Measurements from ENCODE around the gene MAPK8IP3. TPM values are rescaled to one million over a fixed set of nuclear protein-coding genes. Genes with fewer than 3 reads are reported as not detected.

Gene MAPK8IP3
- total RNA-seq, 1 donor from 2014 or later = 44.9 TPM

GRCh38 chr16:1661826-1662225 lies 44.2 kb upstream of the MAPK8IP3 start:
- H3K4me1 ChIP-seq = no peaks in the 10 kb centered on the region
- no peaks in the 10 kb centered on the region for H3K27me3 ChIP-seq
- intact Hi-C loops (cut with DNase I) = no loop called here
- TF ChIP-seq POLR2A (IDR thresholded peaks at IDR 0.05) = no peak
- no peak for TF ChIP-seq POLR2AphosphoS5 (IDR thresholded peaks at IDR 0.05; ENCODE audit: insufficient read depth in 1 of 2, low read depth in 1 of 2)
- TF ChIP-seq, protein P1, sequence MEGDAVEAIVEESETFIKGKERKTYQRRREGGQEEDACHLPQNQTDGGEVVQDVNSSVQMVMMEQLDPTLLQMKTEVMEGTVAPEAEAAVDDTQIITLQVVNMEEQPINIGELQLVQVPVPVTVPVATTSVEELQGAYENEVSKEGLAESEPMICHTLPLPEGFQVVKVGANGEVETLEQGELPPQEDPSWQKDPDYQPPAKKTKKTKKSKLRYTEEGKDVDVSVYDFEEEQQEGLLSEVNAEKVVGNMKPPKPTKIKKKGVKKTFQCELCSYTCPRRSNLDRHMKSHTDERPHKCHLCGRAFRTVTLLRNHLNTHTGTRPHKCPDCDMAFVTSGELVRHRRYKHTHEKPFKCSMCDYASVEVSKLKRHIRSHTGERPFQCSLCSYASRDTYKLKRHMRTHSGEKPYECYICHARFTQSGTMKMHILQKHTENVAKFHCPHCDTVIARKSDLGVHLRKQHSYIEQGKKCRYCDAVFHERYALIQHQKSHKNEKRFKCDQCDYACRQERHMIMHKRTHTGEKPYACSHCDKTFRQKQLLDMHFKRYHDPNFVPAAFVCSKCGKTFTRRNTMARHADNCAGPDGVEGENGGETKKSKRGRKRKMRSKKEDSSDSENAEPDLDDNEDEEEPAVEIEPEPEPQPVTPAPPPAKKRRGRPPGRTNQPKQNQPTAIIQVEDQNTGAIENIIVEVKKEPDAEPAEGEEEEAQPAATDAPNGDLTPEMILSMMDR (IDR thresholded peaks at IDR 0.05) = no peak
- no peak overlapping the region for H3K4me3 ChIP-seq
- H3K27ac ChIP-seq = no peak overlapping the region
- DNase-seq (ENCODE audit: extremely low spot score in 2 of 2) = no peak
- H3K9me3 ChIP-seq = no peaks in the 10 kb centered on the region
- peaks cover 0 to 78% of the 10 kb centered on the region in 2 donors for H3K36me3 ChIP-seq

- TF ChIP-seq, protein P1 (IDR thresholded peaks at IDR 0.05) = no peak
- TF ChIP-seq POLR2AphosphoS5 (IDR thresholded peaks at IDR 0.05; ENCODE audit: insufficient read depth in 1 of 2, low read depth in 1 of 2) (no peak), POLR2A (IDR thresholded peaks at IDR 0.05) (no peak)
- peaks cover 0 to 77% of the 10 kb centered on the region in 2 donors for H3K36me3 ChIP-seq
Observed at GRCh38 chr16:1662543-1662942, 43.5 kb upstream of the MAPK8IP3 start.

DNA sequence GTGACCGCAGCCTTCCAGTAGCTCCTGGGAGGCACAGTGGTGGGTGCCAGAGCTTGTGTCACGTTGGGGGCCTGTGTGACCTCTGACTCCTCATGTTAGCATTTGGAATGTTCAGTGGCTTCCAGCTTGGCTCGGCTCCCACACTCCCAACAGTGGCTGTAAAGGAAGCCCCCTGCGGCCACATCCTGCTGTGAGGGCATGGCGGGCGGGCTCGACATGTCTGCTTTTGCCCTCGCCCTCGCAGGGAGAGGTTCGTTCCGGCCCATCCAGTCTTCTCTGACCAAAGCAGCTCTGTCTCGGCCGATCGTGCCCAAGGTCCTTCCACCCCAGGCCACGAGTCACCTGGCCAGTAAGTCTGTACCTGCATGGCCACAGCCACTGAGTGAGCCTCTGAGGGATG lies 40.2 kb upstream of the MAPK8IP3 start:
- peaks cover 0 to 92% of the 10 kb centered on the region in 2 donors for H3K36me3 ChIP-seq
- no peaks in the 10 kb centered on the region for H3K4me1 ChIP-seq
- H3K9me3 ChIP-seq = no peaks in the 10 kb centered on the region
- H3K27me3 ChIP-seq = no peaks in the 10 kb centered on the region
- no peak for DNase-seq (ENCODE audit: extremely low spot score in 2 of 2)
- no peak overlapping the region for H3K4me3 ChIP-seq
- intact Hi-C loops (cut with DNase I) = no loop called here
- no peak overlapping the region for H3K27ac ChIP-seq
- TF ChIP-seq, protein P1 (IDR thresholded peaks at IDR 0.05) = no peak
- no peak for TF ChIP-seq POLR2A (IDR thresholded peaks at IDR 0.05)

More at GRCh38 chr16:1662543-1662942, 43.5 kb upstream of the MAPK8IP3 start:
- H3K27ac ChIP-seq = no peak overlapping the region
- H3K4me1 ChIP-seq = no peaks in the 10 kb centered on the region
- intact Hi-C loops (cut with DNase I) = no loop called here
- H3K27me3 ChIP-seq = no peaks in the 10 kb centered on the region
- H3K9me3 ChIP-seq = no peaks in the 10 kb centered on the region
- DNase-seq (ENCODE audit: extremely low spot score in 2 of 2) = no peak
- no peak overlapping the region for H3K4me3 ChIP-seq

GRCh38 chr16:1666316-1666715 lies 39.7 kb upstream of the MAPK8IP3 start:
- DNase-seq (ENCODE audit: extremely low spot score in 2 of 2) = no peak
- intact Hi-C loops (cut with DNase I) = no loop called here
- Histone ChIP-seq H3K4me3 (no peak overlapping the region), H3K9me3 (no peaks in the 10 kb centered on the region), H3K4me1 (no peaks in the 10 kb centered on the region), H3K27ac (no peak overlapping the region), H3K27me3 (no peaks in the 10 kb centered on the region), H3K36me3 (peaks cover 0 to 96% of the 10 kb centered on the region in 2 donors)
- TF ChIP-seq, protein P1 (IDR thresholded peaks at IDR 0.05) = no peak
- no peak for TF ChIP-seq POLR2A (IDR thresholded peaks at IDR 0.05)
- TF ChIP-seq POLR2AphosphoS5 (IDR thresholded peaks at IDR 0.05; ENCODE audit: insufficient read depth in 1 of 2, low read depth in 1 of 2) = no peak

- Histone ChIP-seq H3K4me1 (no peaks in the 10 kb centered on the region), H3K36me3 (peaks cover 0 to 98% of the 10 kb centered on the region in 2 donors), H3K27ac (no peak overlapping the region), H3K4me3 (no peak overlapping the region), H3K9me3 (no peaks in the 10 kb centered on the region), H3K27me3 (no peaks in the 10 kb centered on the region)
- TF ChIP-seq POLR2A (IDR thresholded peaks at IDR 0.05) = no peak
- TF ChIP-seq, protein P1 (IDR thresholded peaks at IDR 0.05) = no peak
- TF ChIP-seq POLR2AphosphoS5 (IDR thresholded peaks at IDR 0.05; ENCODE audit: insufficient read depth in 1 of 2, low read depth in 1 of 2) = no peak
- intact Hi-C loops (cut with DNase I) = no loop called here
- no peak for DNase-seq (ENCODE audit: extremely low spot score in 2 of 2)
Observed at GRCh38 chr16:1667271-1667670, 38.7 kb upstream of the MAPK8IP3 start.
